Mucosa of gallbladder (tissue), 1 donor: ENCODE measurements around the gene ZNF470. TPM values are rescaled to one million over a fixed set of nuclear protein-coding genes. Genes with fewer than 3 reads are reported as not detected.

ENCODE experiments used
- DNase-seq: peaks from one replicate; pipeline ENCODE4 v3.0.0-alpha.2; 2020; ENCODE audit warnings: low spot score
- total RNA-seq: library from RNA; stranded (reverse); gene quantifications from one replicate; pipeline ENCODE4 v1.2.1, GENCODE V29; 2021
- donor health status: DM: no; HTN: no; CAD: no.

Gene ZNF470
- total RNA-seq, 1 donor from 2014 or later = 9.9 TPM

GRCh38 chr19:56608274-56608964 lies 41.2 kb downstream of the ZNF470 start:
- no peak for DNase-seq

- no peak for DNase-seq
These were observed 44.0 kb downstream of the ZNF470 start for GRCh38 chr19:56611288-56611687.

- DNase-seq = no peak
These were observed 45.5 kb downstream of the ZNF470 start for GRCh38 chr19:56612737-56613136.

GRCh38 chr19:56613639-56614038 lies 46.4 kb downstream of the ZNF470 start:
- DNase-seq = no peak

- DNase-seq = no peak
These were observed 50.3 kb downstream of the ZNF470 start for GRCh38 chr19:56617531-56617930.

- no peak for DNase-seq
These were observed 51.9 kb downstream of the ZNF470 start for GRCh38 chr19:56619121-56619520.

- no peak for DNase-seq
These were observed 55.1 kb downstream of the ZNF470 start for GRCh38 chr19:56622374-56622773.

- DNase-seq = no peak
These were observed 55.7 kb downstream of the ZNF470 start for GRCh38 chr19:56623006-56623405.

- no peak for DNase-seq
These were observed 58.4 kb downstream of the ZNF470 start for GRCh38 chr19:56625708-56626107.

GRCh38 chr19:56633021-56633420 lies 65.8 kb downstream of the ZNF470 start:
- no peak for DNase-seq

GRCh38 chr19:56637976-56638555 lies 70.8 kb downstream of the ZNF470 start:
- DNase-seq = peak; percentile 82

Other genes starting within 250 kb of the ZNF470 start
- gene ZNF582, start 173.9 kb upstream of the ZNF470 start, total RNA-seq = 8.3 TPM
- gene ZNF583, start 163.1 kb upstream of the ZNF470 start, total RNA-seq = 6.7 TPM
- 9.4 TPM for gene ZNF667, start 90.1 kb upstream of the ZNF470 start, total RNA-seq
- gene ZNF471, start 59.6 kb upstream of the ZNF470 start, total RNA-seq = 14.9 TPM
- gene ZFP28, start 28.5 kb upstream of the ZNF470 start, total RNA-seq = 9.4 TPM
- gene ZNF71, start 27.8 kb downstream of the ZNF470 start, total RNA-seq = 8.1 TPM
- gene SMIM17, start 75.7 kb downstream of the ZNF470 start, total RNA-seq = 0.81 TPM
- gene ZNF835, start 104.3 kb downstream of the ZNF470 start, total RNA-seq = 6.5 TPM